Upper lobe of left lung (tissue), 6 donors: ENCODE results near the gene TOR3A. TPM values are rescaled to one million over a fixed set of nuclear protein-coding genes. Genes with fewer than 3 reads are reported as not detected.

Experiments
- ATAC-seq, 2 donors: fragments of 200-7000 bp; cut with Tn5 transposase; one replicate each; pipeline ENCODE4 v1.9.1; 2022; ENCODE audit warnings: mild to moderate bottlenecking in 2 of 2, moderate library complexity in 2 of 2; ENCODE audit not compliant: low FRiP score in 2 of 2
- DNase-seq, 2 donors: peaks; one replicate each; pipeline ENCODE4 v3.0.0-alpha.2; 2019 to 2020
- H3K27ac ChIP-seq, 4 donors: fragments of 200-600 bp; sonication (generic); one replicate each; pipeline ENCODE4 v1.5.1; 2016 to 2019
- H3K27me3 ChIP-seq, 4 donors: fragments of 200-600 bp; sonication (generic); one replicate each; pipeline ENCODE4 v1.5.1; 2017 to 2019
- H3K36me3 ChIP-seq, 4 donors: fragments of 200-600 bp; sonication (generic); one replicate each; pipeline ENCODE4 v1.5.1; 2016 to 2019
- H3K4me1 ChIP-seq, 4 donors: fragments of 200-600 bp; sonication (generic); one replicate each; pipeline ENCODE4 v1.5.1; 2018 to 2019
- H3K4me3 ChIP-seq, 4 donors: fragments of 200-600 bp; sonication (generic); one replicate each; pipeline ENCODE4 v1.5.1; 2017 to 2019; ENCODE audit warnings: mild to moderate bottlenecking in 2 of 4, moderate library complexity in 1 of 4
- H3K9me3 ChIP-seq, 4 donors: fragments of 200-600 bp; sonication (generic); one replicate each; pipeline ENCODE4 v1.5.1; 2018 to 2019
- EP300 ChIP-seq, 4 donors: sonication (generic); formaldehyde crosslinking; IDR thresholded peaks; one replicate each; pipeline ENCODE4 v1.5.1; 2017; ENCODE audit warnings: antibody characterized with exemption in 4 of 4, control low read depth in 2 of 4
- POLR2A ChIP-seq, 4 donors: fragments of 450-650 bp; IDR thresholded peaks; one replicate each; pipeline ENCODE4 v1.5.1; 2016 to 2017; ENCODE audit warnings: antibody characterized with exemption in 4 of 4, mild to moderate bottlenecking in 2 of 4
- POLR2AphosphoS5 ChIP-seq, 2 donors: sonication (generic); formaldehyde crosslinking; IDR thresholded peaks; one replicate each; pipeline ENCODE4 v1.5.1; 2017; ENCODE audit warnings: antibody characterized with exemption in 2 of 2
- WGBS, 2 donors: methylation state at CpG; one replicate each; pipeline ENCODE4 v1.1.5; 2017 to 2018; 5-methylcytosine and 5-hydroxymethylcytosine counted together
- total RNA-seq, 6 donors: library from RNA; depleted of rRNA in 4 of 6; stranded (reverse); fragments of >200 nt in 4 of 6; gene quantifications; one replicate each; pipeline versions ENCODE4 v1.1.0 to v1.2.1, GENCODE V29; 2016 to 2021
- TF ChIP-seq, protein P1 (sequence below), 6 experiments: fragments of 450-650 bp in 4 of 6; fragments of 200-600 bp in 2 of 6; sonication (generic) in 2 of 6; IDR thresholded peaks; one replicate each; pipeline ENCODE4 v1.5.1; 2016 to 2019; ENCODE audit warnings: antibody characterized with exemption in 6 of 6
- donor health status: DM: no; HTN: no; CAD: no; lungs with moderate emphysema.
- donor health status: DM: no; HTN: yes; CAD: no; lungs with severe emphysema.

The TOR3A gene
- total RNA-seq, 6 donors from 2014 or later = 26.2 to 44.1 (median 29.5) TPM

DNA sequence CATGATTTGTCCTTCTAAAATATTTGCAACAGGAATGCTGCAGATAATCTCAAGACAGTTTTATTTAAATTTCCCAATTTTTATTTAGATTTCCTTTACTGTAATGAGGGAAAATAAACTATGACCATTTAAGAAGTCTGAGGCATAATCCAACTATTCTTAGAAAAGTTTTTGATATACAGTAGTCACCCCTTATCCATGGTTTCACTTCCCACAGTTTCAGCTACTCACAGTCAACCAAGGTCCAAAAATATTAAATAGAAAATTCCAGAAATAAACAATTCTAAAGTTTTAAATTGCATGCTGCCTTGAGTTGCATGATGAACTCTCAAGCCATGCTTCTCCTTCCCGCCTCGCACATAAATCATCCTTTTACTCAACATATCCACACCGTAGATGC lies 33.3 kb downstream of the TOR3A start:
- H3K9me3 ChIP-seq = no peaks in the 10 kb centered on the region
- ATAC-seq = no peak
- no peaks in the 10 kb centered on the region for H3K27me3 ChIP-seq
- H3K4me3 ChIP-seq = no peak overlapping the region
- TF ChIP-seq POLR2A (IDR thresholded peaks at IDR 0.05) (no peak), POLR2AphosphoS5 (IDR thresholded peaks at IDR 0.05) (no peak), EP300 (IDR thresholded peaks at IDR 0.05) (no peak)
- TF ChIP-seq, protein P1, sequence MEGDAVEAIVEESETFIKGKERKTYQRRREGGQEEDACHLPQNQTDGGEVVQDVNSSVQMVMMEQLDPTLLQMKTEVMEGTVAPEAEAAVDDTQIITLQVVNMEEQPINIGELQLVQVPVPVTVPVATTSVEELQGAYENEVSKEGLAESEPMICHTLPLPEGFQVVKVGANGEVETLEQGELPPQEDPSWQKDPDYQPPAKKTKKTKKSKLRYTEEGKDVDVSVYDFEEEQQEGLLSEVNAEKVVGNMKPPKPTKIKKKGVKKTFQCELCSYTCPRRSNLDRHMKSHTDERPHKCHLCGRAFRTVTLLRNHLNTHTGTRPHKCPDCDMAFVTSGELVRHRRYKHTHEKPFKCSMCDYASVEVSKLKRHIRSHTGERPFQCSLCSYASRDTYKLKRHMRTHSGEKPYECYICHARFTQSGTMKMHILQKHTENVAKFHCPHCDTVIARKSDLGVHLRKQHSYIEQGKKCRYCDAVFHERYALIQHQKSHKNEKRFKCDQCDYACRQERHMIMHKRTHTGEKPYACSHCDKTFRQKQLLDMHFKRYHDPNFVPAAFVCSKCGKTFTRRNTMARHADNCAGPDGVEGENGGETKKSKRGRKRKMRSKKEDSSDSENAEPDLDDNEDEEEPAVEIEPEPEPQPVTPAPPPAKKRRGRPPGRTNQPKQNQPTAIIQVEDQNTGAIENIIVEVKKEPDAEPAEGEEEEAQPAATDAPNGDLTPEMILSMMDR (IDR thresholded peaks at IDR 0.05) = no peak
- no peaks in the 10 kb centered on the region for H3K4me1 ChIP-seq
- WGBS, 2 donors = 91 to 95% methylated on average over 3 of the region's 3 CpGs
- no peak for DNase-seq
- no peak overlapping the region for H3K27ac ChIP-seq
- H3K36me3 ChIP-seq = peaks cover 18 to 86% (median 39%) of the 10 kb centered on the region in 4 donors

DNA sequence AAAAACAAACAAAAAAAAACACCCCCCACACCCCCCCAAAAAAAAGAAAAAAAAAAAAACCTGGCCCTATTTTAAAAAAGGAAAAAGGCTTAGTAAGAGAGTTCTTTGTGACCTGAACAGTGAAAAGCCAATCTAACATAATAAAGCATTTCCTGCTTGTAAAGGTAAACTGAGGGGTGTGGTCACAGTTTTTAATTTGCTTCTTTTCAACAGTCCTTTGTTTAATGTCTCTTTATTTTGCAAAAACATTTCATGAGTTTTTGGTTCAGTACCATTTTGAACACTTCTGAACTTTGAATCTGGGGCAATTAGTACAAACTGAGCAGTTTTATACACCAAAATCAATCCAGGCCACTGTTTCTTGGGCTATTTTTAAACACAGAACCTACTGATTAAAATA lies 37.6 kb downstream of the TOR3A start:
- H3K36me3 ChIP-seq = peaks cover 7 to 64% (median 29%) of the 10 kb centered on the region in 4 donors
- no peaks in the 10 kb centered on the region for H3K9me3 ChIP-seq
- H3K4me3 ChIP-seq = no peak overlapping the region
- DNase-seq (no peak), ATAC-seq (no peak)
- H3K27me3 ChIP-seq = no peaks in the 10 kb centered on the region
- no peak overlapping the region for H3K27ac ChIP-seq
- no peaks in the 10 kb centered on the region for H3K4me1 ChIP-seq
- no peak for TF ChIP-seq EP300 (IDR thresholded peaks at IDR 0.05)
- TF ChIP-seq POLR2A (IDR thresholded peaks at IDR 0.05) = no peak
- no peak for TF ChIP-seq POLR2AphosphoS5 (IDR thresholded peaks at IDR 0.05)
- TF ChIP-seq, protein P1 (IDR thresholded peaks at IDR 0.05) = no peak

DNA sequence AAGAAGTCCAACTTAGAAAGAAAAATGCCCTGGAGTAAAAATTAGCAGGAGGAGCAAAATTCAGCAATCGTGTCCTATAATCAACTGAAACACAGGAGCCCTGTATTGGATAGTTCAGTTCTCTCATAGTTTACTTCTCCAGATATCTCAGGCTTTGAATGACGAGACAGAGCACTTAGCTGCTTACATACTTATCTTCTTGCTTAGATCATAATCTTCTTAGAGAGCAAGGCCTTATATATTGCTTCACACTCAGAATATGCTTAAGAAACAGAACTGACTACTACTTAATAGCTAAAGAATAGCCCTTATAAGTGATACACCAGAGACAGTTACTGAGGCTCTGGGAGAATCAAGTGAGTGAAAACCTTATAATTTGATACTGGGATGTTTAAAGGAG lies 38.9 kb downstream of the TOR3A start:
- DNase-seq (no peak), ATAC-seq (no peak)
- H3K27ac ChIP-seq = no peak overlapping the region
- H3K27me3 ChIP-seq = no peaks in the 10 kb centered on the region
- peaks cover 7 to 63% (median 29%) of the 10 kb centered on the region in 4 donors for H3K36me3 ChIP-seq
- no peak overlapping the region for H3K4me3 ChIP-seq
- H3K4me1 ChIP-seq = no peaks in the 10 kb centered on the region
- no peaks in the 10 kb centered on the region for H3K9me3 ChIP-seq
- no peak for TF ChIP-seq POLR2AphosphoS5 (IDR thresholded peaks at IDR 0.05)
- TF ChIP-seq POLR2A (IDR thresholded peaks at IDR 0.05) = no peak
- TF ChIP-seq, protein P1 (IDR thresholded peaks at IDR 0.05) = no peak
- TF ChIP-seq EP300 (IDR thresholded peaks at IDR 0.05) = no peak
- 87 to 89% methylated on average over 2 of the region's 2 CpGs for WGBS, 2 donors

DNA sequence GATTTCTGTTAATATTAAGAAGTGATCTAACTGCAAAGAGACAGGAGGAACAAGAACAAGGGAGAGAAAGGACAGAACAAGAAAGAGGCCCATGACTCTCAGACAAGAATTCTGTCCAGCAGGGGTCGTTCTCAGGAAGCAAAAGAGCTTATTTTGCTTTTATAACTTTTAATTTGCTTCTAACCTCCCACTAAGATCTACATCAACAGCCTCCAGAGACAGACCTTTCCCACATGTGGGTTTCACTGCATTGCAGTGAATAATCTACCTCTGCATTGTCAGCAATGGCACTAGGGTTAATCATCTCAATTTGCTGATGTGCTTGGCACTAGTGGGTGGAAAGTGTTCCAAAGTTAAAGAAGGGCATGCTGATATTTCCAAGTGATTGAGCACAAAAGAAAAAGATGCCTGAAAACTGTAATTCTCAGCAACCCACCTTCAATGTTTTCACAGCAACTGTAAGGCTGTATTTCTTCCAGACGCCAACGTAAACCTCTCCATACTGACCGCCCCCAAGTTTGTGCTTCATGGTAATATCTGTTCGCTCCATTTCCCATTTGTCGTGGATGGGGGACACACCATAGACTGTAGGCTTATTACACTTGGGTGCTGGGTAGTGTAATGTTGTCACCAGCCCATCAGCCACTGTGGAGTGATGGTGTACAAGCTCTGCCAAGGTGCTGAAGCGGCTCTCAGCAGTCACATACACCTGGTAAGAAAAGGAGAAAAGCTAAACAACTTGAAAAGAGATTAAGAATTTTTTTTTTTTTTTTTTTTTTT lies 39.5 kb downstream of the TOR3A start:
- TF ChIP-seq POLR2AphosphoS5 (IDR thresholded peaks at IDR 0.05) = no peak
- TF ChIP-seq, protein P1 (IDR thresholded peaks at IDR 0.05) = peak; percentile 15 to 58 (median 34)
- peaks cover 7 to 57% (median 27%) of the 10 kb centered on the region in 4 donors for H3K36me3 ChIP-seq
- peak in 1 of 2 donors; percentile 45 for ATAC-seq
- no peaks in the 10 kb centered on the region for H3K27me3 ChIP-seq
- H3K9me3 ChIP-seq = no peaks in the 10 kb centered on the region
- peaks cover 0 to 3% (median 0%) of the 10 kb centered on the region in 4 donors for H3K4me1 ChIP-seq
- WGBS, 2 donors = 82 to 83% methylated on average over 7 of the region's 7 CpGs
- DNase-seq = no peak
- no peak overlapping the region for H3K27ac ChIP-seq
- H3K4me3 ChIP-seq = no peak overlapping the region

DNA sequence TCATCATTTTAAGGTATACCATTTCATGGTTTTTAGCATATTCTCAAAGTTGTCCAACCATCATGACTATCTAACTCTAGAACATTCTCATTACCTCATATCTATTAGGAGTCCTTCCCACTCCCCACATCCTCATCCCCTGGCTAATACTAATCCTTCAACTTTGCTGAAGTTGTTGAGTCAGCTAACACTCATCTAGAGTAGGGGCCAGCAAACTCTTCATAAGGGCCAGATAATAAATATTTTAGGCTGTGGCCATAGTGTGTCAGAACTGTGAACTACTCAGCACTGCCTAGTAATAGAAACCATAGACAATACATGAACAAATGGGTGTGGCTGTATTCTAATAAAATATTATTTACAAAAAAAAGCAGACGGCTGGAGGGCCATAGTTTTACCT lies 43.0 kb downstream of the TOR3A start:
- Histone ChIP-seq H3K27me3 (no peaks in the 10 kb centered on the region), H3K4me1 (peaks cover 3 to 22% (median 11%) of the 10 kb centered on the region in 4 donors), H3K9me3 (no peaks in the 10 kb centered on the region), H3K27ac (peak overlapping the region in 1 of 4 donors; percentile 42), H3K4me3 (no peak overlapping the region), H3K36me3 (peaks cover 0 to 25% (median 7%) of the 10 kb centered on the region in 4 donors)
- ATAC-seq = no peak
- WGBS, 2 donors = 62 to 69% methylated on average over 1 of the region's 1 CpG
- DNase-seq = no peak
- no peak for TF ChIP-seq POLR2A (IDR thresholded peaks at IDR 0.05)
- no peak for TF ChIP-seq POLR2AphosphoS5 (IDR thresholded peaks at IDR 0.05)
- no peak for TF ChIP-seq EP300 (IDR thresholded peaks at IDR 0.05)
- TF ChIP-seq, protein P1 (IDR thresholded peaks at IDR 0.05) = no peak
